Endodermal cell (in vitro differentiated cells): Measurements from ENCODE around the gene FBXL13. TPM values are rescaled to one million over a fixed set of nuclear protein-coding genes. Genes with fewer than 3 reads are reported as not detected.
"Not testable (repeated sequence)": the region's sequence is repeated elsewhere in the genome, so short reads cannot be mapped to it uniquely, and the experiment has no call there.

Source experiments
- DNase-seq: peaks from one replicate; pipeline ENCODE4 v3.0.0-alpha.2; 2017
- H3K27ac ChIP-seq: 2 replicates; pipeline ENCODE4 v1.5.1; 2013; ENCODE audit warnings: mild to moderate bottlenecking, low read depth, low read length, moderate library complexity
- H3K27me3 ChIP-seq: 2 replicates; pipeline ENCODE4 v1.6.1; 2013; ENCODE audit warnings: mild to moderate bottlenecking, low read length, moderate library complexity; ENCODE audit not compliant: insufficient read depth, control insufficient read depth, poor library complexity, severe bottlenecking
- H3K36me3 ChIP-seq: 2 replicates; pipeline ENCODE4 v1.7.0; 2013; ENCODE audit warnings: mild to moderate bottlenecking, low read length, moderate library complexity; ENCODE audit not compliant: control insufficient read depth, insufficient read depth
- H3K4me1 ChIP-seq: one replicate; pipeline ENCODE4 v1.7.0; 2013; ENCODE audit warnings: low read length; ENCODE audit not compliant: control insufficient read depth, insufficient read depth
- H3K4me3 ChIP-seq: 2 replicates; pipeline ENCODE4 v1.5.1; 2013; ENCODE audit warnings: mild to moderate bottlenecking, low read length, moderate library complexity
- H3K9ac ChIP-seq: 2 replicates; pipeline ENCODE4 v1.6.1; 2013; ENCODE audit warnings: mild to moderate bottlenecking, low read length, moderate library complexity; ENCODE audit not compliant: poor library complexity, severe bottlenecking; ENCODE audit errors: extremely low read depth
- H3K9me3 ChIP-seq: 2 replicates; pipeline ENCODE4 v1.6.1; 2013; ENCODE audit warnings: mild to moderate bottlenecking, low read length, moderate library complexity; ENCODE audit not compliant: control insufficient read depth
- H3K27ac Mint-ChIP-seq: 2 replicates; pipeline ENCODE4 v1.8.0; 2020; ENCODE audit warnings: mixed read lengths
- H3K27me3 Mint-ChIP-seq: 2 replicates; pipeline ENCODE4 v1.8.0; 2021; ENCODE audit warnings: mild to moderate bottlenecking, mixed read lengths; ENCODE audit not compliant: insufficient read depth
- H3K36me3 Mint-ChIP-seq: 2 replicates; pipeline ENCODE4 v1.8.0; 2020; ENCODE audit warnings: low read depth, mixed read lengths
- H3K4me1 Mint-ChIP-seq: 2 replicates; pipeline ENCODE4 v1.8.0; 2020; ENCODE audit warnings: mixed read lengths
- H3K4me3 Mint-ChIP-seq: 2 replicates; pipeline ENCODE4 v1.8.0; 2020; ENCODE audit warnings: mild to moderate bottlenecking, moderate library complexity, mixed read lengths
- H3K9me3 Mint-ChIP-seq: 2 replicates; pipeline ENCODE4 v1.8.0; 2020; ENCODE audit warnings: mild to moderate bottlenecking, mixed read lengths
- WGBS, 2 experiments: methylation state at CpG; one replicate each; pipeline versions ENCODE4 v1.1.5 to v1.1.7; 2013; ENCODE audit warnings: missing lambda C conversion rate in 2 of 2, mixed read lengths in 1 of 2; ENCODE audit not compliant: insufficient coverage in 1 of 2, insufficient read length in 1 of 2; 5-methylcytosine and 5-hydroxymethylcytosine counted together
- total RNA-seq, 2 donors: library from RNA; stranded (reverse); fragmentation: NEBNext Ultra II Directional in 1 of 2; extraction: Animal tissue kit (Norgen Biotek cat#: 25700) in 1 of 2; gene quantifications; 2 replicates in 1 of 2; 3 replicates in 1 of 2; pipeline ENCODE4 v1.2.1, GENCODE V29; 2021

The FBXL13 gene
- total RNA-seq, 2 donors from 2014 or later = 2.1 to 2.7 TPM

DNA sequence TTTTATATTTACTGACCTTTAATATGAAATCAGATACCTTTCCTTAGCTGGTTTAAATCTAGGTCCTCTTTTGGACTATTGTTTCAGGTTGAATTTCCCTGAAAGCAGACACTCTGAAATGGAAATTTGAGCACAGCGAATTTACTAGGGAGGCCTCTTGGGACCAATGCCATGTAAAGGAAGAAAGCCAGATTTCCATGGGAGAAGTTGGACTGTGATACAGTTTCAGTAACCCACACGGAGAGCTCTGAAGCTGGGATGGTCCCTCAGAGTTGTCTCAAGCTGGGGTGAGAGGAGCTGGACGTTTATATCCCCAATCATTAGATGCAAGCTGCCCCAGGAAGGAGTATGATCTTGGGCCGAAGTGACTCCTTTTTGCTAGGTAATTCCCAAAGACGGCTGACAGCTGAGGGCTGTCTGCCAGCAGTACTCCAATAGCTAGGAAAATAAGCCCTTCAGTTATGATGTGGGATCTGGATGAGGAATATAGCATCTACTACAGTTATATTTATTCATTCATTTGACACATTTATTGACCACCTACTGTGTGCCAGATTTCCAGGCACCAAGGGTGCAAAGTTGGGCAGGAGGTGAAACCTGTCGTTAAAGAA is 311.2 kb downstream of the FBXL13 start:
- 88% methylated on average over 6 of the region's 6 CpGs; no CpG with 5 or more reads in 1 of the 2 experiments for WGBS, 2 experiments

More for the DNA sequence above, 311.2 kb downstream of the FBXL13 start:
- H3K9ac ChIP-seq, H3K27me3 Mint-ChIP-seq, H3K27ac Mint-ChIP-seq, H3K27me3 ChIP-seq, H3K9me3 Mint-ChIP-seq, H3K27ac ChIP-seq, H3K9me3 ChIP-seq, H3K4me1 Mint-ChIP-seq, H3K4me1 ChIP-seq, H3K36me3 ChIP-seq, DNase-seq, H3K36me3 Mint-ChIP-seq, H3K4me3 Mint-ChIP-seq, H3K4me3 ChIP-seq: not testable (repeated sequence)

Other genes with a start within 250 kb of the FBXL13 start
- gene LRRC17, start 161.8 kb downstream of the FBXL13 start, total RNA-seq = under 1 TPM; 0.18 to 0.53 TPM
- 10 to 100 TPM; 46.3 to 48.9 TPM for gene ARMC10, start 344 bp upstream of the FBXL13 start, total RNA-seq
- gene NAPEPLD, start 74.3 kb upstream of the FBXL13 start, total RNA-seq = 10 to 100 TPM; 13.2 to 14.1 TPM
- gene PMPCB, start 222.6 kb upstream of the FBXL13 start, total RNA-seq = 10 to 100 TPM; 63.9 to 75.2 TPM